ENCODE measurements around the gene CCDC154. TPM values are rescaled to one million over a fixed set of nuclear protein-coding genes. Genes with fewer than 3 reads are reported as not detected.

The CCDC154 gene
- total and polyA plus RNA-seq, 10 of the 15 experiments (the other 5 are each of a cell fraction or from before 2014, with no cell fraction given) = 0.06 to 0.26 (median 0.25) TPM; not detected in 7

- TF ChIP-seq REST (IDR thresholded peaks at IDR 0.05; ENCODE audit: low read depth, low read length) (no peak), ZZZ3 (IDR thresholded peaks at IDR 0.05; ENCODE audit: control insufficient read depth, insufficient read length, low read depth) (no peak), MLLT1 (IDR thresholded peaks at IDR 0.05) (no peak), STAT1 (conservative IDR thresholded peaks at IDR 0.05) (no peak), ZNF217 (IDR thresholded peaks at IDR 0.05) (no peak)
Measured at GRCh38 chr16:1461146-1461545, 16.8 kb upstream of the CCDC154 start (continued).

DNA sequence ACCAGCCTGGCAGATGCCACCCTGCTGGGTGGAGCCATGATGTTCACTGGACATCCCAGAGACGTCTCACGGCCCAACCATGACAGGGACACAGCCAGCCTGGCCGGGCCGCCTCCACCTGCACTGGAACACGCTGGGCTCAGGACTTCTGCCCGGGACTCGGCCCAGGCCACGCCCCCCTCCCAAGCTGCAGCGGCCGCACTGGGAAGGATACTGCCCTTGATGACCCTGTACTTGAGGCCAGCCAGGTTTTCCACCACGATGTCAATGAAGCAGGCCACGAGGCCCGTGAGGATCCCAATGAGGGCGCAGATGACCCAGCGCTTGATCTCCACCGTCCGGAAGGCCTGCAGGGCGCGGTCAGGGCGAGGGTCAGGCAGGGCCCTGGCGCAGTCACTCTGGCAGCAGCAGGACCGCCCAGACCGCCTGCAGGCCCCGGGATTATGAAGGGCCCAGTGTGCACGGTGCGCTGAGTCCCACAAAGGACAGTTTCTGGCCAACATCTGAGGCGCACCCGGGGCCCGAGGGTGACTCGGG lies 16.3 kb upstream of the CCDC154 start:
- no peak for DNase-seq (ENCODE audit: low read depth, low spot score)
- no peak overlapping the region for H2AFZ ChIP-seq (ENCODE audit: control insufficient read depth, low read depth, low read length)
- H3K4me2 ChIP-seq (ENCODE audit: control insufficient read depth, insufficient read depth) = no peak overlapping the region
- no peaks in the 10 kb centered on the region for H3K9me3 ChIP-seq (replicated peaks; ENCODE audit: control insufficient read depth, insufficient read depth, low read length)
- no peak overlapping the region for H3K4me3 ChIP-seq
- intact Hi-C loops (cut with micrococcal nuclease; ENCODE audit: unreplicated experiment) (no loop called here), in situ Hi-C loops (cut with MboI) (no loop called here)
- ChIA-PET POLR2A (no interaction called here), SMC1A (ENCODE audit: uncharacterized antibody, unreplicated experiment) (no interaction called here), RAD21 (ENCODE audit: unreplicated experiment) (no interaction called here), CTCF (no interaction called here)
- no peaks in the 10 kb centered on the region for H4K20me1 ChIP-seq (ENCODE audit: control insufficient read depth, insufficient read depth)
- 91% methylated on average over 30 of the region's 30 CpGs for WGBS (ENCODE audit: insufficient coverage, insufficient replicate concordance, low lambda C conversion rate, missing lambda C conversion rate)
- H3K4me1 ChIP-seq (ENCODE audit: control insufficient read depth, insufficient read depth, low read length) = peaks cover 10% of the 10 kb centered on the region
- H3K27me3 ChIP-seq (replicated peaks in 1 of 2; ENCODE audit: control insufficient read depth in 2 of 2, insufficient read depth in 2 of 2, low read length in 1 of 2) = no peaks in the 10 kb centered on the region
- H3K79me2 ChIP-seq (ENCODE audit: control insufficient read depth, insufficient read depth, low read length) = no peaks in the 10 kb centered on the region
- no TSS peak for BruUV-seq (replicated peaks)
- no peak overlapping the region for H3K9ac ChIP-seq (ENCODE audit: control insufficient read depth, insufficient read depth, low read length)
- no peak for ATAC-seq
- FAIRE-seq = no peak
- H3K36me3 ChIP-seq (ENCODE audit: control insufficient read depth in 2 of 2, insufficient read depth in 2 of 2, low read length in 1 of 2) = peaks cover 0 to 12% of the 10 kb centered on the region in 2 experiments; a peak in 3 of 4 replicates
- no peak overlapping the region for H3K27ac ChIP-seq (ENCODE audit: control insufficient read depth, insufficient read depth)
- TF ChIP-seq NBN (IDR thresholded peaks at IDR 0.05) = no peak
- no peak for TF ChIP-seq BCL11A (IDR thresholded peaks at IDR 0.05; ENCODE audit: low read depth, low read length)
- no peak for TF ChIP-seq RUNX3 (IDR thresholded peaks at IDR 0.05; ENCODE audit: low read length)
- TF ChIP-seq, protein P1, sequence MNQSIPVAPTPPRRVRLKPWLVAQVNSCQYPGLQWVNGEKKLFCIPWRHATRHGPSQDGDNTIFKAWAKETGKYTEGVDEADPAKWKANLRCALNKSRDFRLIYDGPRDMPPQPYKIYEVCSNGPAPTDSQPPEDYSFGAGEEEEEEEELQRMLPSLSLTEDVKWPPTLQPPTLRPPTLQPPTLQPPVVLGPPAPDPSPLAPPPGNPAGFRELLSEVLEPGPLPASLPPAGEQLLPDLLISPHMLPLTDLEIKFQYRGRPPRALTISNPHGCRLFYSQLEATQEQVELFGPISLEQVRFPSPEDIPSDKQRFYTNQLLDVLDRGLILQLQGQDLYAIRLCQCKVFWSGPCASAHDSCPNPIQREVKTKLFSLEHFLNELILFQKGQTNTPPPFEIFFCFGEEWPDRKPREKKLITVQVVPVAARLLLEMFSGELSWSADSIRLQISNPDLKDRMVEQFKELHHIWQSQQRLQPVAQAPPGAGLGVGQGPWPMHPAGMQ (IDR thresholded peaks at IDR 0.05; ENCODE audit: borderline replicate concordance) = no peak
- no peak for TF ChIP-seq IRF3 (IDR thresholded peaks at IDR 0.05)
- TF ChIP-seq CREM (IDR thresholded peaks at IDR 0.05; ENCODE audit: low read depth) = no peak
- TF ChIP-seq PBX3 (IDR thresholded peaks at IDR 0.05; ENCODE audit: insufficient replicate concordance, low read depth, low read length) = no peak
- no peak for TF ChIP-seq TCF7 (IDR thresholded peaks at IDR 0.05; ENCODE audit: borderline replicate concordance)
- no peak for TF ChIP-seq POLR2A (IDR thresholded peaks at IDR 0.05; ENCODE audit: low read depth, low read length)
- TF ChIP-seq ETV6 (conservative IDR thresholded peaks at IDR 0.05 in 1 of 2, IDR thresholded peaks at IDR 0.05 in 1 of 2; ENCODE audit: borderline replicate concordance in 1 of 2, low read depth in 1 of 2) = no peak
- no peak for TF ChIP-seq CHD4 (IDR thresholded peaks at IDR 0.05)

Measured in GM12878 (cell line).